Osteoblast (primary cell): ENCODE data around the gene PHF24. TPM values are rescaled to one million over a fixed set of nuclear protein-coding genes. Genes with fewer than 3 reads are reported as not detected.
A peak's percentile ranks its signal among the peaks of the same experiment; 100 is the strongest.
"Not testable (repeated sequence)": the region's sequence is repeated elsewhere in the genome, so short reads cannot be mapped to it uniquely, and the experiment has no call there.

Experiments
- DNase-seq: peaks from one replicate; pipeline ENCODE4 v3.0.0; 2011; ENCODE audit warnings: low spot score, mixed read lengths; ENCODE audit not compliant: insufficient read length; ENCODE audit errors: missing footprints
- H2AFZ ChIP-seq: 2 replicates; pipeline ENCODE4 v1.6.0; 2011; ENCODE audit warnings: mild to moderate bottlenecking, low read length
- H3K27ac ChIP-seq: 2 replicates; pipeline ENCODE4 v1.5.1; 2011; ENCODE audit warnings: mild to moderate bottlenecking, low read depth, low read length, moderate library complexity
- H3K27me3 ChIP-seq: 2 replicates; pipeline ENCODE4 v1.6.0; 2012; ENCODE audit warnings: mild to moderate bottlenecking, control low read depth, inconsistent platforms, low read length, moderate library complexity; ENCODE audit not compliant: insufficient read depth
- H3K36me3 ChIP-seq: 2 replicates; pipeline ENCODE4 v1.5.1; 2011; ENCODE audit warnings: mild to moderate bottlenecking, low read length, control low read depth, moderate library complexity; ENCODE audit not compliant: insufficient read depth
- H3K4me1 ChIP-seq: 2 replicates; pipeline ENCODE4 v1.5.1; 2011; ENCODE audit warnings: mild to moderate bottlenecking, low read length, control low read depth, moderate library complexity; ENCODE audit not compliant: insufficient read depth
- H3K4me2 ChIP-seq: 2 replicates; pipeline ENCODE4 v1.6.0; 2011; ENCODE audit warnings: mild to moderate bottlenecking, low read length; ENCODE audit not compliant: insufficient read depth
- H3K4me3 ChIP-seq: fragments of 200-600 bp; sonication (generic); 3 replicates; pipeline ENCODE4 v1.5.1; 2012; ENCODE audit warnings: mild to moderate bottlenecking, low read length, inconsistent platforms; ENCODE audit not compliant: insufficient read depth
- H3K79me2 ChIP-seq: 2 replicates; pipeline ENCODE4 v1.6.0; 2012; ENCODE audit warnings: mild to moderate bottlenecking, low read length, control low read depth, inconsistent platforms; ENCODE audit not compliant: insufficient read depth
- H3K9me3 ChIP-seq: 2 replicates; pipeline ENCODE4 v1.5.1; 2011; ENCODE audit warnings: low read depth, low read length, control low read depth
- H4K20me1 ChIP-seq: 2 replicates; pipeline ENCODE4 v1.6.0; 2012; ENCODE audit warnings: mild to moderate bottlenecking, low read length, control low read depth; ENCODE audit not compliant: insufficient read depth
- total RNA-seq: library from RNA; depleted of rRNA; stranded (reverse); fragments of >200 nt; gene quantifications from 2 replicates; pipeline ENCODE4 v1.2.3, GENCODE V29; 2012
- TF ChIP-seq, protein P1 (sequence below): IDR thresholded peaks from 2 replicates; pipeline ENCODE4 v1.5.1; 2011; ENCODE audit warnings: mild to moderate bottlenecking, low read depth, low read length, moderate library complexity; ENCODE audit errors: extremely low read depth

The PHF24 gene
- total RNA-seq, 1 donor = not detected

DNA sequence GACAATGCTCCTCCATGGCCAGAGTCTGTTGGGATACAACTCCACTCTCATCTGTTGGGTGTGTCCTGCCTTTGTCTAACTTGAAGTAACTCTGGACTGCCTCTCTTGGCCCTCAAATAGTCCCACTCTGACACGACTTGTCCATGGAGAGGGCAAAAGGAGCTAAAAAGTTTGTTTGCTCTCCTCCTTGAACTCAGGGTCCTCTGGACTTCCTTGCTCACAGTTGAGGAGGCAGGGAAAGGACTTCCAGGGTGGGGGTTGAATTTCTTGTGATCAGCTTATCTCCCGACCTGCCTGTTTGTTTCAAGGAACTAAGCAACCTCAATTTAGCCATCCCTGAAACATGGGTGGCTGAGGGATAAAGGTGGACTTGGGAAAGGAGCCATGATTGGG lies 43.2 kb downstream of the PHF24 start:
- no peak overlapping the region for H3K4me3 ChIP-seq
- no peaks in the 10 kb centered on the region for H4K20me1 ChIP-seq
- peak overlapping the region; percentile 60 for H3K27ac ChIP-seq

DNA sequence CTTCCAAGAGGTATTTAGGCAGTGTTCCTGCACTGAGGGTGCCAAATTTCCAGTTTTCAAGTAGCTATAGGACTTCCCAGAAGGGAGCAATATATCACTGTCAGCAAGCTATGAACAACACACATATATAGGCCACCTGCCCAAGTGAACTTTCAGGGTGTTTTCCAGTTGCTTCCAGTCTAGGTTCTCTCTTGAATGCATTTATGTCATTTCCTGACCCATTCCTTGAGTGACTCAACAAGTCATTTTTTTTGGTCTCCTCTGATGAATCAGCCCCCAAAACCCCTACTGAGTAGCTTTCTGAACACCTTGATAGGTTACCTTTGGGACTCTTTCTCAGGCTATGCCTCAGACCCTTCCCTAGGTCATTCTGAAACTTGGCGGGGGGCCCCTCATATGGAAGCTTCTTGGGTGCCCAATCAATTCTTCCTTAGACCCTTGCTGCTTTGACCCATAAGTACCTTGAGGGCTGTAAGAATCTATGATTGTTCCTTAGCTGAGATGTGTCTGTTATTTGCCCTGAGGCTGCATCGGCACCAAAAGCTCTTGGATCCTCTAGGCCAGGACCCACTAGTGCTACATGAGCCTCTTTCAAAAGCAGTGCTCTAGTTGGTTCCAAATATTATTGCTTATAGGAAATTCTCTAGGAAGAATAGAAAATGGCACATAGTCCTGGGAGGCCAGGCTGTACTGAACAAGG lies 43.9 kb downstream of the PHF24 start:
- H3K36me3 ChIP-seq = peaks cover 14% of the 10 kb centered on the region
- H3K79me2 ChIP-seq = no peaks in the 10 kb centered on the region
- no peaks in the 10 kb centered on the region for H4K20me1 ChIP-seq
- H3K4me2 ChIP-seq = no peak overlapping the region
- no peak for DNase-seq
- no peaks in the 10 kb centered on the region for H3K9me3 ChIP-seq
- TF ChIP-seq, protein P1, sequence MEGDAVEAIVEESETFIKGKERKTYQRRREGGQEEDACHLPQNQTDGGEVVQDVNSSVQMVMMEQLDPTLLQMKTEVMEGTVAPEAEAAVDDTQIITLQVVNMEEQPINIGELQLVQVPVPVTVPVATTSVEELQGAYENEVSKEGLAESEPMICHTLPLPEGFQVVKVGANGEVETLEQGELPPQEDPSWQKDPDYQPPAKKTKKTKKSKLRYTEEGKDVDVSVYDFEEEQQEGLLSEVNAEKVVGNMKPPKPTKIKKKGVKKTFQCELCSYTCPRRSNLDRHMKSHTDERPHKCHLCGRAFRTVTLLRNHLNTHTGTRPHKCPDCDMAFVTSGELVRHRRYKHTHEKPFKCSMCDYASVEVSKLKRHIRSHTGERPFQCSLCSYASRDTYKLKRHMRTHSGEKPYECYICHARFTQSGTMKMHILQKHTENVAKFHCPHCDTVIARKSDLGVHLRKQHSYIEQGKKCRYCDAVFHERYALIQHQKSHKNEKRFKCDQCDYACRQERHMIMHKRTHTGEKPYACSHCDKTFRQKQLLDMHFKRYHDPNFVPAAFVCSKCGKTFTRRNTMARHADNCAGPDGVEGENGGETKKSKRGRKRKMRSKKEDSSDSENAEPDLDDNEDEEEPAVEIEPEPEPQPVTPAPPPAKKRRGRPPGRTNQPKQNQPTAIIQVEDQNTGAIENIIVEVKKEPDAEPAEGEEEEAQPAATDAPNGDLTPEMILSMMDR = no peak
- peaks cover 15% of the 10 kb centered on the region for H3K4me1 ChIP-seq
- peak overlapping the region; percentile 60 for H3K27ac ChIP-seq
- H3K27me3 ChIP-seq = no peaks in the 10 kb centered on the region
- no peak overlapping the region for H3K4me3 ChIP-seq
- no peak overlapping the region for H2AFZ ChIP-seq

More for the DNA sequence above, 43.2 kb downstream of the PHF24 start:
- H3K9me3 ChIP-seq = no peaks in the 10 kb centered on the region
- no peaks in the 10 kb centered on the region for H3K79me2 ChIP-seq
- peaks cover 15% of the 10 kb centered on the region for H3K4me1 ChIP-seq
- peak overlapping the region; percentile 12 for H3K4me2 ChIP-seq
- H3K36me3 ChIP-seq = peaks cover 21% of the 10 kb centered on the region
- no peak for DNase-seq
- TF ChIP-seq, protein P1 = no peak
- no peaks in the 10 kb centered on the region for H3K27me3 ChIP-seq
- no peak overlapping the region for H2AFZ ChIP-seq

GRCh38 chr9:35002623-35003022 lies 44.5 kb downstream of the PHF24 start:
- TF ChIP-seq, protein P1 = no peak
- Histone ChIP-seq H3K4me1 (peaks cover 15% of the 10 kb centered on the region), H3K4me3 (no peak overlapping the region), H4K20me1 (no peaks in the 10 kb centered on the region), H3K9me3 (no peaks in the 10 kb centered on the region), H2AFZ (no peak overlapping the region), H3K27me3 (no peaks in the 10 kb centered on the region), H3K4me2 (no peak overlapping the region), H3K27ac (no peak overlapping the region), H3K36me3 (peaks cover 8% of the 10 kb centered on the region), H3K79me2 (no peaks in the 10 kb centered on the region)
- DNase-seq = no peak

DNA sequence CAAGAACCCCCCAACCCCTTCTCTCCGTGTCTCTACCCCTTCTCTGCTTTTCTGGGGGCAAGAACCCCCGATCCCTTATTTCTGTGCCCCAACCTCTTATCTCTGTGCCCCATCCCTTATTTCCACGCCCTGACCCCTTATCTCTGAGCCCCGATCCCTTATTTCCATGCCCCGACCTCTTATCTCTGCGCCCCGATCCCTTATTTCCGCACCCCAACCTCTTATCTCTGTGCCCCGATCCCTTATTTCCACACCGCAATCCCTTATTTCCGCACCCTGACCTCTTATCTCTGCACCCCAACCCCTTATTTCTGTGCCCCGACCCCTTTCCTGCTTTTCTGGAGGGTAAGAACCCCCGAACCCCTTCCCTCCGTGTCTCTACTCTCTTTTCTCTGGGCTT lies 46.2 kb downstream of the PHF24 start:
- not testable (repeated sequence) for H3K79me2 ChIP-seq, H3K4me2 ChIP-seq, H3K4me3 ChIP-seq, H2AFZ ChIP-seq, H3K9me3 ChIP-seq, H4K20me1 ChIP-seq, DNase-seq, H3K27me3 ChIP-seq, H3K27ac ChIP-seq, H3K36me3 ChIP-seq
- H3K4me1 ChIP-seq = peaks cover 15% of the 10 kb centered on the region
